Measurements from ENCODE around the gene PARD6G. TPM values are rescaled to one million over a fixed set of nuclear protein-coding genes. Genes with fewer than 3 reads are reported as not detected.

The PARD6G gene
- total and polyA plus RNA-seq, 2 experiments from 2014 or later: 6.9 to 18.5 TPM

- TF ChIP-seq ZNF462 (CRISPR knock-in tag; IDR thresholded peaks at IDR 0.05): no peak
- TF ChIP-seq STAT1 (IDR thresholded peaks at IDR 0.05; ENCODE audit: unreplicated experiment): no peak
- no peak for TF ChIP-seq JUNB (IDR thresholded peaks at IDR 0.05; ENCODE audit: unreplicated experiment)
Measured at GRCh38 chr18:80173060-80173459, 74.3 kb downstream of the PARD6G start (continued).

- DNase-seq (ENCODE audit: low spot score): no peak
- Mint-ChIP-seq H3K4me1 (peaks cover 3% of the 10 kb centered on the region; the same call in 2 of the 3 replicates), H3K27ac (no peak overlapping the region), H3K27me3 (ENCODE audit: insufficient read depth, low read depth, poor library complexity) (peaks cover 8% of the 10 kb centered on the region), H3K36me3 (ENCODE audit: low read depth) (no peaks in the 10 kb centered on the region), H3K4me3 (no peak overlapping the region), H3K9me3 (no peaks in the 10 kb centered on the region)
- no peaks in the 10 kb centered on the region for H3K4me1 ChIP-seq (ENCODE audit: insufficient read depth)
- no peaks in the 10 kb centered on the region for H3F3A ChIP-seq (replicated peaks; ENCODE audit: low read depth)
- H3K4me2 ChIP-seq: no peak overlapping the region
- H4K20me1 ChIP-seq (replicated peaks; ENCODE audit: insufficient read depth): no peaks in the 10 kb centered on the region
- H3K4me3 ChIP-seq: no peak overlapping the region
- H3K79me2 ChIP-seq (replicated peaks; ENCODE audit: insufficient read depth): no peaks in the 10 kb centered on the region
- H2AFZ ChIP-seq: no peak overlapping the region
- no peak for ATAC-seq
- H3K36me3 ChIP-seq (ENCODE audit: insufficient read depth): no peaks in the 10 kb centered on the region
- H3K27me3 ChIP-seq (ENCODE audit: insufficient read depth): no peaks in the 10 kb centered on the region
- no peaks in the 10 kb centered on the region for H3K9me2 ChIP-seq (ENCODE audit: insufficient read depth)
- H3K27ac ChIP-seq (ENCODE audit: low read depth): no peak overlapping the region
- TF ChIP-seq STAT1 (IDR thresholded peaks at IDR 0.05; ENCODE audit: unreplicated experiment): no peak
- no peak for TF ChIP-seq CREB1 (CRISPR knock-in tag; IDR thresholded peaks at IDR 0.05; ENCODE audit: low read depth)
- TF ChIP-seq ZNF114 (CRISPR knock-in tag; IDR thresholded peaks at IDR 0.05): no peak
- no peak for TF ChIP-seq POLR2AphosphoS5 (IDR thresholded peaks at IDR 0.05; ENCODE audit: low read depth)
- no peak for TF ChIP-seq JUNB (IDR thresholded peaks at IDR 0.05; ENCODE audit: unreplicated experiment)
- TF ChIP-seq EZH2phosphoT487 (IDR thresholded peaks at IDR 0.05; ENCODE audit: unreplicated experiment): no peak
- TF ChIP-seq NANOG (IDR thresholded peaks at IDR 0.05; ENCODE audit: borderline replicate concordance): no peak
- no peak for TF ChIP-seq ZNF331 (CRISPR knock-in tag; IDR thresholded peaks at IDR 0.05; ENCODE audit: low read depth)
- TF ChIP-seq REST (IDR thresholded peaks at IDR 0.05; ENCODE audit: unreplicated experiment): no peak
- TF ChIP-seq EZH2 (IDR thresholded peaks at IDR 0.05; ENCODE audit: low read depth, unreplicated experiment): no peak
- TF ChIP-seq, protein P1, sequence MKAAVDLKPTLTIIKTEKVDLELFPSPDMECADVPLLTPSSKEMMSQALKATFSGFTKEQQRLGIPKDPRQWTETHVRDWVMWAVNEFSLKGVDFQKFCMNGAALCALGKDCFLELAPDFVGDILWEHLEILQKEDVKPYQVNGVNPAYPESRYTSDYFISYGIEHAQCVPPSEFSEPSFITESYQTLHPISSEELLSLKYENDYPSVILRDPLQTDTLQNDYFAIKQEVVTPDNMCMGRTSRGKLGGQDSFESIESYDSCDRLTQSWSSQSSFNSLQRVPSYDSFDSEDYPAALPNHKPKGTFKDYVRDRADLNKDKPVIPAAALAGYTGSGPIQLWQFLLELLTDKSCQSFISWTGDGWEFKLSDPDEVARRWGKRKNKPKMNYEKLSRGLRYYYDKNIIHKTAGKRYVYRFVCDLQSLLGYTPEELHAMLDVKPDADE (IDR thresholded peaks at IDR 0.05): no peak
Measured at GRCh38 chr18:80172056-80172455, 75.3 kb downstream of the PARD6G start.
